ENCODE data around the gene ACRBP. TPM values are rescaled to one million over a fixed set of nuclear protein-coding genes. Genes with fewer than 3 reads are reported as not detected.

Gene ACRBP
- total RNA-seq, 2 donors from 2014 or later, result 0.60 to 0.88 TPM

DNA sequence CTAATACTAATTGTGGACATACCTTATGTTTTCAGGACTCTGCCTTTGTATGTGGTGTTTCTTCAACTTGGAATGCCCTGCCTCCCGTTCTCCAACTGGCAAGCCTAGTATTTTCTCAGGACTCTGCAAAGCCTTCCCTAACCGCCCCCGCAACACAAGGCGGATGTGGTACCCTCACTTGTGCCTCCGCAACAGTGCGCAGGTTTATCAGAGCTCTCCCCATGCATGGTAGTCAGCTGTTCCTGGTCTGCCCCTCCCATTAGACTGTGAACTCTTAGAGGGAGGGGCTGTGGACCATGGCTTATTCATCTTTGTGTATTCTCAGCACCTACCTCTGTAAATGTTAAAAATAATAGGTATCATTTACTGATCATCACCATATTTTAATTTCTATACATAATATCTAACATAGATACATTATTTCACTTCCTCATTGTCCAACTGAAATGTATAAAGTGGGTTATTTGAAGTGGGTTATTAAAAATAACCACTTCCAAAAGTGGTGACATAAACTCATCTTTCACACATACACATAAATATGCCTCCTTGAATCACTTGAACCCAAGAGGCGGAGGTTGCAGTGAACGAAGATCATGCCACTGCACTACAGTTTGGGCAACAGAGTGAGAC, 20.5 kb downstream of the ACRBP start:
- ATAC-seq (peak in 1 of 2 donors; percentile 46), DNase-seq (no peak)

DNA sequence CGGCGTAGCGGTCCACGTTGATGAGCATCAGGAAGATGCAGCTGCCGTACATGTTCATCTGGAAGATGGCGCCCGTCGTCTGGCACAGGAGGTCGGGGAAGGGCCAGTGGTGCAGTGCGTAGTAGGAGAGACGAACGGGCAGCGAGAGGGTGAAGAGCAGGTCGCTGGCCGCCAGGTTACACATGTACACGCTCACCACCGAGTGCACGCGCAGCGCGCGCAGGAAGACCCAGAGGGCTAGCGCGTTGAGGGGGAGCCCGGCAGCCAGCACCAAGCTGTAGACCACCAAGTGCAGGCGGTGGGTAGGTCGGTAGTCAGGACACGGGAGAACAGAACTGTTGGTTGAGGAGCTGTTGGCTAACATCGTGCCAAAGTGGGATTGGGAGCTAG, 26.4 kb downstream of the ACRBP start:
- intact Hi-C loops (cut with DNase I), result no loop called here
- DNase-seq (no peak), ATAC-seq (no peak)

More for the DNA sequence above, 20.5 kb downstream of the ACRBP start:
- intact Hi-C loops (cut with DNase I), result no loop called here

DNA sequence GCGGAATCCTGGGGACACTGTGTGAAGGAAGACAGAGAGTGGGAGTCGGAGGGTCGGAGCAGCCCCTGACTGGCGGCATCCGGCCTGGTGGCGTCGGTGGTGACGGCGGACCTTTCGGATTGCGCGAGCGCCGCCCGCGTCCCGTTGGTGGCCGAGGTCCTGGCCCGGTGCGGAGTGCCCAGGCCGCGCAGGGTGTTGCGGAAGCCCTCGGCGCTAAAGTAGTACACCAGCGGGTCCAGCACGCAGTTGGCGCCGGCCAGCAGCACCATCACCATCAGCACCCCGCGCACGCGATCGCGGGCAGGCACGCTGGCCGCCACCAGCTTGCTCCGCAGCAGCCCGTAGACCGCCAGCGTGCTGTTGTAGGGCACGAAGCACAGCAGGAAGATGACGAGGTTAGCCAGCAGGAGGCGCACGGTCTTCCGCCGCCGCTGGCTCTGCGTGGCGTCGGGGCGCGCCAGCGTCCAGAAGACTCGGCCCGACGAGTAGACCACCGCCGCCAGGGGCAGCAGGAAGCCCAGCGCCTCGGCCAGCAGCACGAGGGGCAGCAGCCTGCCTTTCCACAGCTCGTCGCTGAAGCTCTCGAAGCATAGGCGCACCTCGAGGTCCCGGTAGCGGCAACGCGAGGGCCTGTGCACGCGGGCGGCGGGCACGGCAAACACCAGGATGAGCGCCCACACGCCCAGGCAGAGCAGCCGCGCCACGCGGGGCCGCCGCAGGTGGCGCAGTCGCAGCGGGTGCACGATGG, 26.9 kb downstream of the ACRBP start:
- intact Hi-C loops (cut with DNase I), result no loop called here
- ATAC-seq (peak; percentile 56 to 65), DNase-seq (peak; percentile 69)

- intact Hi-C loops (cut with DNase I), result loop anchor here (5.0 to 10.0 kb wide), 3 partner anchors 76 to 206 kb away; partner anchors contain the start of genes GPR162 (in 2 of the 2) and P3H3 (in 2 of the 2)
- DNase-seq (no peak), ATAC-seq (no peak)
Measured at GRCh38 chr12:6618483-6619225, 28.6 kb downstream of the ACRBP start.

- DNase-seq, result no peak
- no peak for ATAC-seq
- intact Hi-C loops (cut with DNase I), result loop anchor here (5.0 to 10.0 kb wide), 3 partner anchors 79 to 209 kb away; partner anchors contain the start of genes GPR162 (in 2 of the 2) and P3H3 (in 2 of the 2)
Measured at GRCh38 chr12:6615802-6616201, 31.4 kb downstream of the ACRBP start.

DNA sequence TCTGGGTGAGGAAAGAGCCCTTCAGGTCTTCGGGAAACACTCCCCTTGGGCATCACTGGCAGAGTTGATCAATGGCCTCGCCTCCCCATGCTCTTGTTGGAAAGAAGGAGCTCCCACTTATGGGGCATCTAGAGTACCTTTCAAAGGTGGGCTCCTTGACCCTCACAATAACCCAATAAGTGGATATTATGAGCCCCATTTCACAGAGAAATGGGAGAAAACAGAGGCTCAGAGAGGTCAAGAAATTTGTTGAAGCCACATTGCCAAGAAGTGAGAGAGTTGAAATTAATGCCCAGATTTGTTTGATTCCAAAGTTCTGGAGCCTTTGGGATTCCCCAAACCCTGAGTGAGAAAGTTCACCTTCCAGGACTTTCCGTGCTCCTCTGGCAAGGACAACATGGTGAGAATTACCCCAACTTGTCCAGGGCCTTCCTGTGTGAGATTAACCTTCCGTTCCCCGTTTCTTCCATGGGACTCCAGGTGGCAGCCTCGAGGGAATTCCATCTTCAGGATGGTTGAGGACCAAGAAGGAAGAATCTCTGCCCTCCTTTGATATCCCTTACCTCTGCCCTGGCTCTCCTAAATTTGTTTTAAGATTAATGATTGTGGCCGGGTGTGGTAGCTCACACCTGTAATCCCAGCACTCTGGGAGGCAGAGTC, 32.6 kb downstream of the ACRBP start:
- intact Hi-C loops (cut with DNase I), result loop anchor here (5.0 to 10.0 kb wide), 3 partner anchors 80 to 210 kb away; partner anchors contain the start of genes GPR162 (in 2 of the 2) and P3H3 (in 2 of the 2)
- ATAC-seq (no peak), DNase-seq (no peak)

DNA sequence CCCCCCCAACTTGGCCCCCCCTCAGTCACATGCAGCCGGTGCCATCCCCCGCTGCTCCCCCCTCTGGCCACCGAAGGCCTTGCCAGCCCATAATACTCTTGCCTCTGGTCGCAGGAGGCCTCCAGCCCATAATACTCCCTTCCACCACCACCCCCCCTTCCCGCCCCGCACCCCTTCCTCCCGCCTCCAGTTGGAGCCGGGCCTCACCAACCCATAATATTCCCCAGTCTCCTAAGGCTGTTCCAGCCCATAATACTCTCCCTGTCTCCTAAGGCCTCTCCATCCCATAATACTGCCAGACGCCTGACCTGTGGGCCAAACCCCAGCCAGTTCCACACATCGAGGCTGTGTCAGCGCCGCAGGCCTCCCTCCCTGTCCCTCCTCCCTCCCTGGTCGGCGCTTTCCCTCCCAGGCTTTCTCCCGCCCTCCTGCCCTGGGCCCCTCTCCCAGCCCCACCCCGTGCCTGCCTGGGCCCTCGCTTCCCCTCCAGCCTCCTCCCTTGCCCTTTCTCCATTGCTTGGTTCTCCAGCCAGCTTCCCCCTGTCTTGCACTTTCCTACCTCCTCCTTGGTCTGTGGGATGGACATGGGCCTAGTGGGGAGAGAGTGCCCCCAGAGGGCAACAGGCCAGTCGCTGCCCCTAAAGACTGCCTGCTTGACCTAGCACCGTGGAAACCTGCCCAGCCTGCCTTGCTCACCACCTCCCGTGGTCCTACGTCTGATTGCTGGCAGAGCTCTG, 33.3 kb downstream of the ACRBP start:
- intact Hi-C loops (cut with DNase I), result loop anchor here (10.0 kb wide), 2 partner anchors 81 to 211 kb away; partner anchors contain the start of genes GPR162 (in 2 of the 2) and P3H3 (in 2 of the 2)
- DNase-seq, result peak; percentile 91
- peak; percentile 88 to 92 for ATAC-seq

DNA sequence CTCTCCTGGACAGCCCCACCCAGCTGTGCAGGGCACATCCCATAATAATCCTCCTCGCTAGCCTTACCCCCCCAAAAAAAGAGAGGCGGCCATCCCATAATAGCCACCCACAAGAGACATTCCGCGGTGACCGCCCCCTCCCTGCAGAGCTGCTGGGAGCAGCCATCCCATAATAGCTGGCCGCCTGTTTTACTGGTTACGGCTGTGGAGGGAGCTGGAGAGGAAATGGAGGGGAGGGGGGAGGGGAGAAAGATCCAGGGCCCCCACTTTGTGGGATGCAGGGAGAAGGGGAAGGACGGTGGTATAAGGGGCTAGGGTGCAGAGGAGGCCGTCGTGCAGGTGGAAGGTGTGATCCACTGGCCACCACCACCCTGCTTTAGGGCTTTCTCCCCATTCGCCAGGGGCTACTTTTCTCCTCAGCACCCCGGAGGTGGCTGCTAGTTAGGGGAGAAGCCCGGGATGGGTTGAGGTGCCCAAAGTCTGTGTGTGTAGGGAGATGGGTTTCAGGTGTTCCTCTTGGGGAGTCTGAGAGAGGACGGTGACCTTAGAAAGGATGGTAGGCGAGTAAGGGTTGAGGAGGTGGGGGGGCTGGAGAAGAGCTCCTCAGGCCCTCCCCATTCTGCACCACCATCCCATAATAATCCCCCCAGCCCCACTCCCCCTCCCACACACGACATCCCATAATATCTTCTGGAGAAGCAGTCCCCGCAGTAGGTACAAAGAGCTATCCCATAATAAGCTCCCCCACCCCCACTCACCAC, 34.0 kb downstream of the ACRBP start:
- ATAC-seq (peak; percentile 36 to 45), DNase-seq (peak; percentile 80)
- intact Hi-C loops (cut with DNase I), result loop anchor here (10.0 kb wide), 2 partner anchors 82 to 212 kb away; partner anchors contain the start of genes GPR162 (in 2 of the 2) and P3H3 (in 2 of the 2)

DNA sequence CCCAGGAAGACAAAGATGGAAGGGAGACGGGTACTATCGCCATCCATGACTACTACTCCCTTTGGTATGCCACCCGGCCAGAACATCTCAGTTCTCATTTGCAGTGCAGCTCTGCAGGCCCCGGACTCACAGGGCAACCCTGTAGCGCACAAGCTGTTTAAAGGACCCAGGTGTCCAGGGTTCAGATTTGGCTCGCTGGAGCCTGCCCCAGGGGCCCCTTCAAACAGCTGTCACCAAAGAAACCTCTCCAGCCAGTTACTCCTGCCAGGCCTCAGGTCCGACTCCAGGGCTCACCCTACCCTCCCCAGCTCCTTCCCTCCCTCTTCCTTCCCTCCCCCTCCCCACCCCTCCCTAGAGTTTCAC, 34.6 kb downstream of the ACRBP start:
- intact Hi-C loops (cut with DNase I), result loop anchor here (10.0 kb wide), 2 partner anchors 82 to 212 kb away; partner anchors contain the start of genes GPR162 (in 2 of the 2) and P3H3 (in 2 of the 2)
- DNase-seq (no peak), ATAC-seq (no peak)

- no peak for ATAC-seq
- intact Hi-C loops (cut with DNase I), result loop anchor here (10.0 kb wide), 2 partner anchors 83 to 213 kb away; partner anchors contain the start of genes GPR162 (in 2 of the 2) and P3H3 (in 2 of the 2)
Measured at GRCh38 chr12:6612247-6612646, 35.0 kb downstream of the ACRBP start.

DNA sequence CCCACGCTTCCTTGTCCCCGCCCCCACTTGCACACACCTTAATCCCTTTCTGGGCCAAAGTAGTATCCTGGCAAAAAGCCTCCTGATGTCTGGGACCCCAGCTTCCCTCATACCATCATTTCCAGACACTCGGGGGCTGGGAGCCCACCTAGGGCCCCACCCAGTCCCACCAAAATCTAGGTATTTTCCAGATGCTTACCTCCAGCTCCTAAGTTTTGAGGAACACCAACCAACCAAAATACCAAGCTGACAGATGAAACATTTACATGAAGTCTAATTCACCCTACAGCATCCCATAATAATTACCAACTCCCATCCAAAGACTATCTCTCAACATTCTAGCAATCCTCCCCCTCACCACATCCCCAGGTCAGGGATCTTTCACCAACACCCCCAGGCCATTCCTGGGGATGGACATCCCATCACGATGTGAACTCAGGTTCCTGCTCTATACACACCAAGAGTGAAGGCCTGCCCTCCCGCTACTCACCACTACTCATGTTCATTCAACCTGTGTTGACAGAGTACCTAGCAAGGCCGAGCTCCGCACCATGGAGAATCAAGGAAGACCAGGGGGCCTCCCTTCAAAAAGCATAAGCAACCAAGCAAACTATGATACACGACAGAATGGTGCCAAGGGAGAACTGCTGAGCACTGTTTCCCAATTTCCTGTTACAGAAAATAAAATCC, 38.5 kb downstream of the ACRBP start:
- intact Hi-C loops (cut with DNase I), result loop anchor here in 1 of 2 donors (5.0 kb wide), 1 partner anchor 41 kb away; the partner anchor contains the start of gene NOP2
- ATAC-seq (no peak), DNase-seq (peak; percentile 49)

More at GRCh38 chr12:6612247-6612646, 35.0 kb downstream of the ACRBP start:
- DNase-seq, result no peak

- intact Hi-C loops (cut with DNase I), result loop anchor here in 1 of 2 donors (5.0 kb wide), 1 partner anchor 41 kb away; the partner anchor contains the start of gene NOP2
- ATAC-seq (peak; percentile 2 to 4), DNase-seq (no peak)
Measured at GRCh38 chr12:6607751-6608591, 39.3 kb downstream of the ACRBP start.

DNA sequence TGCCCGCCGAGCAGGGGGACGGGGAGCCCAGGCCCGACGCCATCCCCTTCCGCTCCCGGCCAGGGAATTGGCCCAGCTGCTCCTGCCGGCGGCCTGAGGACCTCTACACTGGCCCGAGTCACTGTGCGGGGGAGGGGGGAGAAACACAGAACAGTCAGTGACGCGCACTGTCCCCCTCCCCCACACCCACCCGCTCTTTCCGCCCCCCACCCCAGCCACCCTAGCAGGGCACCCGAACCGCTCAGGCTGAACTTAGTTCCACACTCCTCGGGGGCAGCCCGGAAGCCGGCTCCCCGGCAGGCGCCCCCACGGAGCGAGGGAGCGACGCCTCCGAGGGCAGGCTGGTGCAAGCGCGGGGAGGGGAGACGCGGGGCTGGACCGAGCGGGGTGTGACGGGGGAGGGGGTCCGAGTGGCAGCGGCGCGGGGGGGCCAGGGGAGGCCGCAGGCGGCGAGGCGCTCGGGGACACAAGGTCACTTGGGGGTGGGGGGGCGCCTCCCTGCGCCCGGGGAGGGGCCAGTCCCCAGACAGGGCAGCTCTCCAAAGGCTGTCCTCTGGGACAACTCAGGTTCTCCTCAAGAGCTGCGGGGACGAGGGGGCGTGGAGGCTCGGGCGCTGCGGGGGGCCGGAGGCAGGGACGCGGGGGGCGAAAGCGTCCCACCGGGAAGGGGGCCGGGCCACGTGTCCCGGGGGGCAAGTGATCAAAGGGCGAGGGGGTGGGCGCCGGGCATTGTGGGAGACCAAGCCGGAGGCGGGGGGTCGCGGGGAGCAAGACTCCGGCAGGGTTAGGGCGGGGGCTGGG, 40.7 kb downstream of the ACRBP start:
- ATAC-seq, result peak; percentile 53 to 56
- intact Hi-C loops (cut with DNase I), result loop anchor here in 1 of 2 donors (5.0 kb wide), 1 partner anchor 39 kb away; the partner anchor contains the start of gene NOP2
- peak; percentile 84 for DNase-seq

- DNase-seq (no peak), ATAC-seq (peak; percentile 0 to 6)
- intact Hi-C loops (cut with DNase I), result loop anchor here in 1 of 2 donors (5.0 kb wide), 1 partner anchor 38 kb away; the partner anchor contains the start of gene NOP2
Measured at GRCh38 chr12:6605421-6606330, 41.6 kb downstream of the ACRBP start.
